Measurements from ENCODE around the gene SYCN. TPM values are rescaled to one million over a fixed set of nuclear protein-coding genes. Genes with fewer than 3 reads are reported as not detected.
"Not testable (repeated sequence)": the region's sequence is repeated elsewhere in the genome, so short reads cannot be mapped to it uniquely, and the experiment has no call there.

Gene SYCN
- total RNA-seq, 1 donor from 2014 or later = not detected

- DNase-seq (ENCODE audit: low spot score) = no peak
Measured at GRCh38 chr19:39224910-39225309, 20.8 kb upstream of the SYCN start.

- DNase-seq (ENCODE audit: low spot score) = no peak
Measured at GRCh38 chr19:39223703-39224279, 19.7 kb upstream of the SYCN start.

GRCh38 chr19:39219108-39219507, 15.0 kb upstream of the SYCN start:
- not testable (repeated sequence) for DNase-seq (ENCODE audit: low spot score)

GRCh38 chr19:39218230-39219007, 14.4 kb upstream of the SYCN start:
- DNase-seq (ENCODE audit: low spot score) = no peak

GRCh38 chr19:39217094-39217493, 13.0 kb upstream of the SYCN start:
- DNase-seq (ENCODE audit: low spot score) = no peak

GRCh38 chr19:39215323-39215722, 11.3 kb upstream of the SYCN start:
- DNase-seq (ENCODE audit: low spot score) = not testable (repeated sequence)

GRCh38 chr19:39212375-39212742, 8.3 kb upstream of the SYCN start:
- no peak for DNase-seq (ENCODE audit: low spot score)

GRCh38 chr19:39211731-39212374, 7.8 kb upstream of the SYCN start:
- DNase-seq (ENCODE audit: low spot score) = no peak

GRCh38 chr19:39209196-39209595, 5.1 kb upstream of the SYCN start:
- no peak for DNase-seq (ENCODE audit: low spot score)

GRCh38 chr19:39208175-39208795, 4.2 kb upstream of the SYCN start:
- no peak for DNase-seq (ENCODE audit: low spot score)

GRCh38 chr19:39207293-39207836, 3.3 kb upstream of the SYCN start:
- DNase-seq (ENCODE audit: low spot score) = no peak

- DNase-seq (ENCODE audit: low spot score) = no peak
Measured at GRCh38 chr19:39206122-39206521, 2.1 kb upstream of the SYCN start.

GRCh38 chr19:39205449-39205764, 1.3 kb upstream of the SYCN start:
- DNase-seq (ENCODE audit: low spot score) = no peak

- DNase-seq (ENCODE audit: low spot score) = no peak
Measured at GRCh38 chr19:39202998-39203355, 1.1 kb downstream of the SYCN start.

GRCh38 chr19:39200803-39201115, 3.3 kb downstream of the SYCN start:
- no peak for DNase-seq (ENCODE audit: low spot score)

GRCh38 chr19:39200066-39200802, 3.8 kb downstream of the SYCN start:
- no peak for DNase-seq (ENCODE audit: low spot score)

- DNase-seq (ENCODE audit: low spot score) = no peak
Measured at GRCh38 chr19:39199025-39199424, 5.0 kb downstream of the SYCN start.

GRCh38 chr19:39197808-39198207, 6.3 kb downstream of the SYCN start:
- no peak for DNase-seq (ENCODE audit: low spot score)

GRCh38 chr19:39196860-39197562, 7.1 kb downstream of the SYCN start, which contains the start of gene NCCRP1:
NCCRP1 (plus strand) TSS chr19:39196964; CDS start chr19:39196983, 19 bp downstream.
- no peak for DNase-seq (ENCODE audit: low spot score)

- DNase-seq (ENCODE audit: low spot score) = no peak
Measured at GRCh38 chr19:39196320-39196719, 7.7 kb downstream of the SYCN start.

GRCh38 chr19:39195755-39196154, 8.3 kb downstream of the SYCN start:
- no peak for DNase-seq (ENCODE audit: low spot score)
